ENCODE data around the gene CA9.

The CA9 gene

DNA sequence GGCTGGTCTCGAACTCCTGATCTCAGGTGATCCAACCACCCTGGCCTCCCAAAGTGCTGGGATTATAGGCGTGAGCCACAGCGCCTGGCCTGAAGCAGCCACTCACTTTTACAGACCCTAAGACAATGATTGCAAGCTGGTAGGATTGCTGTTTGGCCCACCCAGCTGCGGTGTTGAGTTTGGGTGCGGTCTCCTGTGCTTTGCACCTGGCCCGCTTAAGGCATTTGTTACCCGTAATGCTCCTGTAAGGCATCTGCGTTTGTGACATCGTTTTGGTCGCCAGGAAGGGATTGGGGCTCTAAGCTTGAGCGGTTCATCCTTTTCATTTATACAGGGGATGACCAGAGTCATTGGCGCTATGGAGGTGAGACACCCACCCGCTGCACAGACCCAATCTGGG, 1.5 kb downstream of the CA9 start:
- no peak overlapping the region; the same call in 1 of the 2 replicates for H3K27ac ChIP-seq
- TF ChIP-seq, protein P1, sequence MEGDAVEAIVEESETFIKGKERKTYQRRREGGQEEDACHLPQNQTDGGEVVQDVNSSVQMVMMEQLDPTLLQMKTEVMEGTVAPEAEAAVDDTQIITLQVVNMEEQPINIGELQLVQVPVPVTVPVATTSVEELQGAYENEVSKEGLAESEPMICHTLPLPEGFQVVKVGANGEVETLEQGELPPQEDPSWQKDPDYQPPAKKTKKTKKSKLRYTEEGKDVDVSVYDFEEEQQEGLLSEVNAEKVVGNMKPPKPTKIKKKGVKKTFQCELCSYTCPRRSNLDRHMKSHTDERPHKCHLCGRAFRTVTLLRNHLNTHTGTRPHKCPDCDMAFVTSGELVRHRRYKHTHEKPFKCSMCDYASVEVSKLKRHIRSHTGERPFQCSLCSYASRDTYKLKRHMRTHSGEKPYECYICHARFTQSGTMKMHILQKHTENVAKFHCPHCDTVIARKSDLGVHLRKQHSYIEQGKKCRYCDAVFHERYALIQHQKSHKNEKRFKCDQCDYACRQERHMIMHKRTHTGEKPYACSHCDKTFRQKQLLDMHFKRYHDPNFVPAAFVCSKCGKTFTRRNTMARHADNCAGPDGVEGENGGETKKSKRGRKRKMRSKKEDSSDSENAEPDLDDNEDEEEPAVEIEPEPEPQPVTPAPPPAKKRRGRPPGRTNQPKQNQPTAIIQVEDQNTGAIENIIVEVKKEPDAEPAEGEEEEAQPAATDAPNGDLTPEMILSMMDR (conservative IDR thresholded peaks at IDR 0.05) = no peak

DNA sequence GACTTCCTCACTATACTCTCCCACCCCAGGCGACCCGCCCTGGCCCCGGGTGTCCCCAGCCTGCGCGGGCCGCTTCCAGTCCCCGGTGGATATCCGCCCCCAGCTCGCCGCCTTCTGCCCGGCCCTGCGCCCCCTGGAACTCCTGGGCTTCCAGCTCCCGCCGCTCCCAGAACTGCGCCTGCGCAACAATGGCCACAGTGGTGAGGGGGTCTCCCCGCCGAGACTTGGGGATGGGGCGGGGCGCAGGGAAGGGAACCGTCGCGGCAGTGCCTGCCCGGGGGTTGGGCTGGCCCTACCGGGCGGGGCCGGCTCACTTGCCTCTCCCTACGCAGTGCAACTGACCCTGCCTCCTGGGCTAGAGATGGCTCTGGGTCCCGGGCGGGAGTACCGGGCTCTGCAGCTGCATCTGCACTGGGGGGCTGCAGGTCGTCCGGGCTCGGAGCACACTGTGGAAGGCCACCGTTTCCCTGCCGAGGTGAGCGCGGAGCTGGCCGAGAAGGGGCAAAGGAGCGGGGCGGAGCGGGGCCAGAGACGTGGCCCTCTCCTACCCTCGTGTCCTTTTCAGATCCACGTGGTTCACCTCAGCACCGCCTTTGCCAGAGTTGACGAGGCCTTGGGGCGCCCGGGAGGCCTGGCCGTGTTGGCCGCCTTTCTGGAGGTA, 2.1 kb downstream of the CA9 start:
- TF ChIP-seq, protein P1 (conservative IDR thresholded peaks at IDR 0.05) = no peak
- peak overlapping the region; percentile 46; the same call in 1 of the 2 replicates for H3K27ac ChIP-seq

DNA sequence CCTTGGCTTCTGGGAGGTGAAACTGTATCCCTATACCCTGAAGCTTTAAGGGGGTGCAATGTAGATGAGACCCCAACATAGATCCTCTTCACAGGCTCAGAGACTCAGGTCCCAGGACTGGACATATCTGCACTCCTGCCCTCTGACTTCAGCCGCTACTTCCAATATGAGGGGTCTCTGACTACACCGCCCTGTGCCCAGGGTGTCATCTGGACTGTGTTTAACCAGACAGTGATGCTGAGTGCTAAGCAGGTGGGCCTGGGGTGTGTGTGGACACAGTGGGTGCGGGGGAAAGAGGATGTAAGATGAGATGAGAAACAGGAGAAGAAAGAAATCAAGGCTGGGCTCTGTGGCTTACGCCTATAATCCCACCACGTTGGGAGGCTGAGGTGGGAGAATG, 5.4 kb downstream of the CA9 start:
- no peak overlapping the region for H3K27ac ChIP-seq
- TF ChIP-seq, protein P1 (conservative IDR thresholded peaks at IDR 0.05) = no peak

DNA sequence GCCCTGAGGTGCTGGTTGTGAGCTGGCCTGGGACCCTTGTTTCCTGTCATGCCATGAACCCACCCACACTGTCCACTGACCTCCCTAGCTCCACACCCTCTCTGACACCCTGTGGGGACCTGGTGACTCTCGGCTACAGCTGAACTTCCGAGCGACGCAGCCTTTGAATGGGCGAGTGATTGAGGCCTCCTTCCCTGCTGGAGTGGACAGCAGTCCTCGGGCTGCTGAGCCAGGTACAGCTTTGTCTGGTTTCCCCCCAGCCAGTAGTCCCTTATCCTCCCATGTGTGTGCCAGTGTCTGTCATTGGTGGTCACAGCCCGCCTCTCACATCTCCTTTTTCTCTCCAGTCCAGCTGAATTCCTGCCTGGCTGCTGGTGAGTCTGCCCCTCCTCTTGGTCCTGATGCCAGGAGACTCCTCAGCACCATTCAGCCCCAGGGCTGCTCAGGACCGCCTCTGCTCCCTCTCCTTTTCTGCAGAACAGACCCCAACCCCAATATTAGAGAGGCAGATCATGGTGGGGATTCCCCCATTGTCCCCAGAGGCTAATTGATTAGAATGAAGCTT, 6.1 kb downstream of the CA9 start:
- H3K27ac ChIP-seq = no peak overlapping the region
- TF ChIP-seq, protein P1 (conservative IDR thresholded peaks at IDR 0.05) = no peak

DNA sequence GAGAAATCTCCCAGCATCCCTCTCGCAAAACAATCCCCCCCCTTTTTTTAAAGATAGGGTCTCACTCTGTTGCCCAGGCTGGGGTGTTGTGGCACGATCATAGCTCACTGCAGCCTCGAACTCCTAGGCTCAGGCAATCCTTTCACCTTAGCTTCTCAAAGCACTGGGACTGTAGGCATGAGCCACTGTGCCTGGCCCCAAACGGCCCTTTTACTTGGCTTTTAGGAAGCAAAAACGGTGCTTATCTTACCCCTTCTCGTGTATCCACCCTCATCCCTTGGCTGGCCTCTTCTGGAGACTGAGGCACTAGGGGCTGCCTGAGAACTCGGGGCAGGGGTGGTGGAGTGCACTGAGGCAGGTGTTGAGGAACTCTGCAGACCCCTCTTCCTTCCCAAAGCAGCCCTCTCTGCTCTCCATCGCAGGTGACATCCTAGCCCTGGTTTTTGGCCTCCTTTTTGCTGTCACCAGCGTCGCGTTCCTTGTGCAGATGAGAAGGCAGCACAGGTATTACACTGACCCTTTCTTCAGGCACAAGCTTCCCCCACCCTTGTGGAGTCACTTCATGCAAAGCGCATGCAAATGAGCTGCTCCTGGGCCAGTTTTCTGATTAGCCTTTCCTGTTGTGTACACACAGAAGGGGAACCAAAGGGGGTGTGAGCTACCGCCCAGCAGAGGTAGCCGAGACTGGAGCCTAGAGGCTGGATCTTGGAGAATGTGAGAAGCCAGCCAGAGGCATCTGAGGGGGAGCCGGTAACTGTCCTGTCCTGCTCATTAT, 6.8 kb downstream of the CA9 start:
- no peak overlapping the region for H3K27ac ChIP-seq
- TF ChIP-seq, protein P1 (conservative IDR thresholded peaks at IDR 0.05) = no peak

DNA sequence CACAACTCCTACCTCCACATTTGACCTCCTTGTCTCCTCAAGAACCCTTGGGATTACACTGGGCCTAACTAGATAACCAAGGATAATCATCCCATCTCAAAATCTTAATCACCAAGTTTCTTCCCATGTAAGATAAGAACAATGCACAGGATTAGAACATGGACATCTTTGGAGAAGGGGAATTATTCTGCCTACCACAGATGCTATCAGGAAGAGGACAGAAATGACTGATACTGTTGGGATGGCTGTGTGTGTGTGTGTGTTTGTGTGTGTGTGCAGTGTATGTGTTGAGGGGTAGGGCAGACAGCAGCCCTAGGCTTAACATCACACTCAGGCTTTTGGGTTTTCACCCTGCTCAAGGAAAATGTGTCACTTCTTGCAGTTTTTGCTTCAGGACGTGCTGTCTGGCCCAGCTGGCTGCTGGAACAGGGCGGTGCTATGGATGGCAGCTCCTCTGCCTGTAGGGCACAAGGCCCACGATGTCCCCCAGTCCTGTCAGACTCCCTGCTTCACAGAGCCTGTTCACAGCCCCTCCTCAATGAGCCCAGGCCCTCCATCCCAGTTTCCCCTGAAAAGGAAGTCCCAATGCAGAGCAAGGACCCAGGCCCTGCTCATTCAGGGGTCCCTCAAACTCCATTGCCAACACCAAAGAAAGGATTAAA, 7.7 kb downstream of the CA9 start:
- H3K27ac ChIP-seq = no peak overlapping the region
- TF ChIP-seq, protein P1 (conservative IDR thresholded peaks at IDR 0.05) = no peak

DNA sequence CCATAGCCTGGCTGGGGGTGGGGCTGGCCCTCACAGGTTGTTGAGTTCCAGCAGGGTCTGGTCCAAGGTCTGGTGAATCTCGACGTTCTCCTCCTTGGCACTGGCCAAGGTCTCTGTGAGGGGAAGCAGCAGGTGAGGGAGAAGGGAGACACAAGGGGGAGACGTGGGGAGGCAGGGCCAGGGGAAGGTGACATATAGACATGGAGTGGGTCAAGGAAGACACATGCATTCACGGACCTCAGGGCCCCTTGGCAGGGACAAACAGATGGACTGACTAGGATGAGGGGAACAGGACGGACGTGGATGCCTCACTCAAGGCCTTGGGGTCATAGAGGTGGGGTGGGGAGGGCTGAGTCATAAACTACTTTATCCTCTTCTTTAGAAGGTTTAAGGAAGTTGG, 8.3 kb downstream of the CA9 start:
- TF ChIP-seq, protein P1 (conservative IDR thresholded peaks at IDR 0.05) = no peak
- no peak overlapping the region for H3K27ac ChIP-seq
